HAP-1 (cell line): Measurements from ENCODE around the gene NTN4.
"Not testable (repeated sequence)": the region's sequence is repeated elsewhere in the genome, so short reads cannot be mapped to it uniquely, and the experiment has no call there.

Experiments used
- DNase-seq, 2 experiments: peaks; one replicate each; pipeline ENCODE4 v3.0.0-alpha.2; 2016 to 2020; ENCODE audit warnings: low spot score in 2 of 2
- H3K27me3 ChIP-seq: fragments of 250-450 bp; sonication (Bioruptor Pico); 2 replicates; pipeline ENCODE4 v1.5.1; 2020; ENCODE audit warnings: low read depth, mild to moderate bottlenecking, moderate library complexity
- H3K36me3 ChIP-seq: fragments of 250-450 bp; sonication (Bioruptor Pico); replicated peaks from 2 replicates; pipeline ENCODE4 v1.5.1; 2020; ENCODE audit warnings: mild to moderate bottlenecking
- H3K4me1 ChIP-seq: fragments of 250-450 bp; sonication (Bioruptor Pico); 2 replicates; pipeline ENCODE4 v1.5.1; 2020; ENCODE audit warnings: mild to moderate bottlenecking
- H3K4me3 ChIP-seq: fragments of 250-450 bp; sonication (Bioruptor Pico); 2 replicates; pipeline ENCODE4 v1.5.1; 2020; ENCODE audit warnings: mild to moderate bottlenecking, moderate library complexity
- H3K9me3 ChIP-seq: fragments of 250-450 bp; sonication (Bioruptor Pico); 2 replicates; pipeline ENCODE4 v1.5.1; 2020; ENCODE audit warnings: mild to moderate bottlenecking, moderate library complexity
- in situ Hi-C: fragments of 300-500 bp; cut with MboI; formaldehyde crosslinking; loops from 3 replicates; pipeline ENCODE4 v1.14.3; 2020; ENCODE audit warnings: low sequenced_read_pairs, inconsistent platforms, mixed read lengths

Gene NTN4

DNA sequence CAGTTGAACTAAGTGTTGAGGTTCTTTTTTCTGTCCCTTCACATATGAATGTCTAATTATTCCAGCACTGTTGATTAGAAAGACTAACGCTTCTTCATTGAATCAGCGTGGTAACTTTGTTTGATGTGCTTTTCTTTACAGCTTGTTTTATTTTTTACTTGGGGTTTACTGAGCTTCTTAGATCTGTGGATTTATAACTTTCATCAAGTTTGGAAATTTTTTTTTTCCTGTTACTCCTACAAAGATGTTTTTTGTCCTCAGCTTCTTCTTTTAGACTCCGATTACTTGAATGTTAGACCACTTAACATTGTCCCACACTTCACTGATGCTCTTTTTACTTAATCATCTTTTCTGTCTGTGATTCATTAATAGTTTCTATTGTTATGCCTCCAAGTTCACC lies 31.5 kb downstream of the NTN4 start:
- H3K4me1 ChIP-seq: peaks cover 19% of the 10 kb centered on the region
- peaks cover 3% of the 10 kb centered on the region; the same call in 1 of the 2 replicates for H3K27me3 ChIP-seq
- no peak for DNase-seq
- no peaks in the 10 kb centered on the region for H3K36me3 ChIP-seq
- peaks cover 8% of the 10 kb centered on the region; the same call in 1 of the 2 replicates for H3K9me3 ChIP-seq
- H3K4me3 ChIP-seq: no peak overlapping the region
- in situ Hi-C loops: no loop called here

DNA sequence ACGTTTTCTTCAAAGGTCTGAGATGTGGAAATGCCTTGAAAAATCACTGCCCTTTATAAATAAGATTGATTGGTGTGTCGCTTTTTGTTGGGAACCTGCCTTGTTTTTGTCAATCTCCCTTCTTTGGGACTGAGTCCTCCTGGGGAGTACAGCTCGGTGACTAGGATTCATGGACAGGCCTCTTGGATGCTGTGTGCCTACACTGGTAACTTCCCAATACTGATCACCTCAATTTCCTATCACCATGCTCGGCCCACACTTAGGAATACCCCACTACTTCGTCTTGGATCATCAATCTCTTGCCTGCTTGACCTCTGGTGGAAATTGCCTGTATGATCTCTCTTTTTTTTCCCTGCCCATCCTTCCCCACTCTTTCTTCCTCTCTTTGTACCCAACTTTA lies 34.2 kb downstream of the NTN4 start:
- Histone ChIP-seq H3K27me3 (no peaks in the 10 kb centered on the region), H3K9me3 (peaks cover 8% of the 10 kb centered on the region; the same call in 1 of the 2 replicates), H3K36me3 (no peaks in the 10 kb centered on the region), H3K4me1 (peaks cover 19% of the 10 kb centered on the region), H3K4me3 (no peak overlapping the region)
- in situ Hi-C loops: no loop called here
- DNase-seq: no peak

GRCh38 chr12:95755261-95755865 lies 35.2 kb downstream of the NTN4 start:
- in situ Hi-C loops: no loop called here
- H3K4me3 ChIP-seq: no peak overlapping the region
- peak; percentile 27 to 90 for DNase-seq

DNA sequence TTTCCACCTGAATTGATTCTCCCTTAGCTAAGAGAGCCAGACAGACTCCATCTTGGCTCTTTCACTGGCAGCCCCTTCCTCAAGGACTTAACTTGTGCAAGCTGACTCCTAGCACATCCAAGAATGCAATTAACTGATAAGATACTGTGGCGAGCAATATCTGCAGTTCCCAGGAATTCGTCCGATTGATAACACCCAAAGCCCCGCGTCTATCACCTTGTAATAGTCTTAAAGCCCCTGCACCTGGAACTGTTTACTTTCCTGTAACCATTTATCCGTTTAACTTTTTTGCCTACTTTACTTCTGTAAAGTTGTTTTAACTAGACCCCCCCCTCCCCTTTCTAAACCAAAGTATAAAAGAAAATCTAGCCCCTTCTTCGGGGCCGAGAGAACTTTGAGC lies 44.5 kb downstream of the NTN4 start:
- in situ Hi-C loops, H3K27me3 ChIP-seq: not testable (repeated sequence)

More at GRCh38 chr12:95755261-95755865, 35.2 kb downstream of the NTN4 start:
- Histone ChIP-seq H3K4me1 (peaks cover 19% of the 10 kb centered on the region), H3K27me3 (no peaks in the 10 kb centered on the region), H3K9me3 (peaks cover 8% of the 10 kb centered on the region; the same call in 1 of the 2 replicates), H3K36me3 (no peaks in the 10 kb centered on the region)

GRCh38 chr12:95742586-95742985 lies 48.0 kb downstream of the NTN4 start:
- no peak for DNase-seq
- Histone ChIP-seq H3K4me1 (no peaks in the 10 kb centered on the region), H3K9me3 (peaks cover 8% of the 10 kb centered on the region; the same call in 1 of the 2 replicates), H3K36me3 (no peaks in the 10 kb centered on the region), H3K4me3 (no peak overlapping the region), H3K27me3 (peaks cover 12% of the 10 kb centered on the region; the same call in 1 of the 2 replicates)
- in situ Hi-C loops: no loop called here

More for the DNA sequence above, 44.5 kb downstream of the NTN4 start:
- H3K4me3 ChIP-seq, H3K36me3 ChIP-seq, H3K4me1 ChIP-seq, H3K9me3 ChIP-seq, DNase-seq: not testable (repeated sequence)

DNA sequence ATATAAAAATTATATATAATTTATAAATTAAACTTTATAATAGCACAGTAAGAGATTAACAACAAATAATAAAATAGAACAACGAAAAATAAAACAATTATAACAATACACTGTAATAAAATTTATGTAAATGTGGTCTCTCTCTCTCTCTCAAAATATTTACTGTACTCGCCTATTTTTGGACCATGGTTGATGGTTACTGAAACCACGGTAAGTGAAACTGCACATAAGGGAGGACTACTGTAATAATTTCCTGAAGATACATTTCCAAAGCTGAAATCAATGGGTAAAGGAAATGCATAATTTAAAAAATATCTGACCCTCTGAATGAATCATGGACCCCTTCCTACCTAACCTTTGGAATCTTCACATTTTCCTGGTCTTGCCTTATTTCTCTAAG lies 48.9 kb downstream of the NTN4 start:
- Histone ChIP-seq H3K4me3 (no peak overlapping the region), H3K36me3 (no peaks in the 10 kb centered on the region), H3K27me3 (peaks cover 17% of the 10 kb centered on the region), H3K9me3 (peaks cover 6% of the 10 kb centered on the region; the same call in 1 of the 2 replicates), H3K4me1 (no peaks in the 10 kb centered on the region)
- in situ Hi-C loops: no loop called here
- no peak for DNase-seq

GRCh38 chr12:95740751-95741150 lies 49.8 kb downstream of the NTN4 start:
- Histone ChIP-seq H3K4me1 (no peaks in the 10 kb centered on the region), H3K4me3 (no peak overlapping the region), H3K27me3 (peaks cover 17% of the 10 kb centered on the region), H3K36me3 (no peaks in the 10 kb centered on the region), H3K9me3 (no peaks in the 10 kb centered on the region)
- DNase-seq: no peak
- in situ Hi-C loops: no loop called here

GRCh38 chr12:95739561-95740313 lies 50.8 kb downstream of the NTN4 start:
- Histone ChIP-seq H3K4me3 (no peak overlapping the region), H3K9me3 (no peaks in the 10 kb centered on the region), H3K27me3 (peaks cover 17% of the 10 kb centered on the region), H3K4me1 (no peaks in the 10 kb centered on the region), H3K36me3 (no peaks in the 10 kb centered on the region)
- in situ Hi-C loops: no loop called here
- DNase-seq: no peak

DNA sequence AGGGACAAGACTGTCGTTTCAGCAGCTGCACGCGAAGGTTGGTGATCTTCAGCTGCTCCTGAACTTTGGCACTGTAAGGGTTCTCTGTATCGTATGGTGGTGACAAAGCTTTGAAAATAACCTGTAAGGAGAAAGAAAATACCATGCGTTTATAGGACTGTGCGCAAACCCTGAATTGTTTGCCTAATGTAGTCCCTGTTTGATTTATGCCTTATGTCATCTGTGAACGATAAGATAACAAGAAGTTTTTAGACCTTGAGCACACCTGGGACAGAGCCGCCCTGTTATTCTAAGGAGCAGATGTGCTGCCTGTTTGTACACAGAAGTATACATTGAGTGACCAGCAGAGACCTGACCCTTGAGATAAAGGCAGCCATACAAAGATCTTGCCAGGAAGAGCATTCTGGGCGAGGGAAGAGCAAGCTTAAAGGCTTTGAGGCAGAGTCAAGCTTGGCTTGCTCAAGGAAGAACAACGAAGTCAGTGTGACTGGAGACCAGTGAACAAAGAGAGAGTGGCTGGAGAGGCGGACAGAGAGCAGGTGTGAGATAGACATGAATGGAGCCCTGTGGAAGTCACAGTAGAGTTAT lies 52.4 kb downstream of the NTN4 start:
- no peak overlapping the region for H3K4me3 ChIP-seq
- H3K4me1 ChIP-seq: peaks cover 4% of the 10 kb centered on the region
- no peaks in the 10 kb centered on the region for H3K36me3 ChIP-seq
- no peak for DNase-seq
- no peaks in the 10 kb centered on the region for H3K9me3 ChIP-seq
- in situ Hi-C loops: no loop called here
- peaks cover 10% of the 10 kb centered on the region for H3K27me3 ChIP-seq

DNA sequence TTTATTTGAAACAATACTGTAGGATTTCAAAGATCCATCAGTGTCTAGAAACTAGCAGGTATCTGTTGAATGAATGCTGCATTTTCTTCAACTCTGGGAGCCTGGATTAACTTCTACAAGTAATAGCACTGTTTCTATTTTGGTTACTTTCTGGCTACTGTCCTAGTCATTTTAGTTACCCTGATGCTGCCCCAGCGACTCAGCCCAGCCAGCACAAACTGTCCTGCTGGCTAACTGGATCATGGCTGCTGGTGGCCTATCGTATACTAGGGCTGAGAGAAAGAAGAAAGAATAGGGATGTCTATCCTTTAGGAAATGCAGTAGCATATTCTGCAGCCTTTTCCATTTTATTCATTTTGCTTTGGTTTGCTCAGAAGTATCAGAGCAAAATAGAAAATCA lies 53.9 kb downstream of the NTN4 start:
- Histone ChIP-seq H3K27me3 (peaks cover 10% of the 10 kb centered on the region), H3K36me3 (no peaks in the 10 kb centered on the region), H3K9me3 (no peaks in the 10 kb centered on the region), H3K4me3 (no peak overlapping the region), H3K4me1 (peaks cover 8% of the 10 kb centered on the region)
- no peak for DNase-seq
- in situ Hi-C loops: no loop called here

GRCh38 chr12:95735728-95736127 lies 54.8 kb downstream of the NTN4 start:
- DNase-seq, H3K4me3 ChIP-seq, H3K9me3 ChIP-seq, in situ Hi-C loops, H3K4me1 ChIP-seq, H3K36me3 ChIP-seq: not testable (repeated sequence)
- peaks cover 10% of the 10 kb centered on the region for H3K27me3 ChIP-seq

GRCh38 chr12:95733141-95733825 lies 57.3 kb downstream of the NTN4 start:
- H3K9me3 ChIP-seq: no peaks in the 10 kb centered on the region
- peaks cover 8% of the 10 kb centered on the region for H3K4me1 ChIP-seq
- H3K4me3 ChIP-seq: no peak overlapping the region
- DNase-seq: peak; percentile 66 to 87
- peaks cover 4% of the 10 kb centered on the region; the same call in 1 of the 2 replicates for H3K27me3 ChIP-seq
- in situ Hi-C loops: no loop called here
- H3K36me3 ChIP-seq: no peaks in the 10 kb centered on the region

DNA sequence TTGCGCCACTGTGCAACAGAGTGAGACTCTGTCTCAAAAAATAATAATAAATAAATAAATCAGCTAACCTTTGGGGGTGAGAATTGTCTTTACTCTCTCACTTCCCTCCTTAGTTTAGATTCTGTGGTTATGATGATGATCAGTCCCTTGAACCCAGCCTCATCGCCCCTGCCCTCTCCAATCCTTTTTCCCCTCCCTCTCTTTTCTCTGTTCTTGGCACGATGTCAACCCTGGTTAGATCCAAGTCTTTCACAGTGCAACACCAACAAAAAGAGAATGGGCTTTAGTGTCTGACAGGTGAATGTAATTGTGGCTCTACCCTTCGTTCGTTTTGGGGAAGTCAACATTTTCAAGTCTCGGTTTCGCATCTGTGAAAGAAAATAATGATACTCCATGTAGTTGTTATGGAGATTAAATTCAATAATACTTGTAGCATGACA lies 59.0 kb downstream of the NTN4 start:
- in situ Hi-C loops: no loop called here
- Histone ChIP-seq H3K4me3 (no peak overlapping the region), H3K36me3 (no peaks in the 10 kb centered on the region), H3K27me3 (no peaks in the 10 kb centered on the region; the same call in 1 of the 2 replicates), H3K9me3 (peaks cover 2% of the 10 kb centered on the region; the same call in 1 of the 2 replicates), H3K4me1 (peaks cover 8% of the 10 kb centered on the region)
- DNase-seq: no peak
